Kidney capillary endothelial cell (primary cell): ENCODE results near the gene SOCS7.

Source experiments
- DNase-seq: peaks from one replicate; pipeline ENCODE4 v3.0.0-alpha.2; 2018; ENCODE audit warnings: low spot score

The SOCS7 gene

GRCh38 chr17:38364741-38365140 is 13.1 kb downstream of the SOCS7 start:
- no peak for DNase-seq

- DNase-seq: no peak
These were observed 17.7 kb downstream of the SOCS7 start for GRCh38 chr17:38369124-38369886.

- no peak for DNase-seq
These were observed 27.8 kb downstream of the SOCS7 start for GRCh38 chr17:38379448-38379847.

- no peak for DNase-seq
These were observed 43.4 kb downstream of the SOCS7 start for GRCh38 chr17:38395090-38395489.

GRCh38 chr17:38397227-38397626 is 45.6 kb downstream of the SOCS7 start:
- DNase-seq: no peak

GRCh38 chr17:38400286-38400685 is 48.6 kb downstream of the SOCS7 start:
- DNase-seq: no peak

- DNase-seq: no peak
These were observed 49.8 kb downstream of the SOCS7 start for GRCh38 chr17:38401459-38401858.

- DNase-seq: no peak
These were observed 51.3 kb downstream of the SOCS7 start for GRCh38 chr17:38402897-38403296.

GRCh38 chr17:38403491-38403890 is 51.8 kb downstream of the SOCS7 start:
- no peak for DNase-seq

GRCh38 chr17:38404174-38404943 is 52.7 kb downstream of the SOCS7 start:
- DNase-seq: no peak

- DNase-seq: no peak
These were observed 54.0 kb downstream of the SOCS7 start for GRCh38 chr17:38405654-38406053.

- no peak for DNase-seq
These were observed 58.6 kb downstream of the SOCS7 start for GRCh38 chr17:38410201-38410600.

GRCh38 chr17:38415250-38416194 is 63.9 kb downstream of the SOCS7 start:
- no peak for DNase-seq

- DNase-seq: no peak
These were observed 65.2 kb downstream of the SOCS7 start for GRCh38 chr17:38416840-38417209.

GRCh38 chr17:38417210-38417951 is 65.7 kb downstream of the SOCS7 start:
- no peak for DNase-seq

GRCh38 chr17:38418062-38418692 is 66.5 kb downstream of the SOCS7 start:
- no peak for DNase-seq

- no peak for DNase-seq
These were observed 67.3 kb downstream of the SOCS7 start for GRCh38 chr17:38418693-38419507.

- DNase-seq: no peak
These were observed 67.9 kb downstream of the SOCS7 start for GRCh38 chr17:38419508-38419981.

- DNase-seq: no peak
These were observed 68.9 kb downstream of the SOCS7 start for GRCh38 chr17:38420518-38420917.

GRCh38 chr17:38421171-38421841 is 69.7 kb downstream of the SOCS7 start:
- DNase-seq: no peak
